Memory B cell (primary cell): Measurements from ENCODE around the gene ARFGEF2.
"Not testable (repeated sequence)": the region's sequence is repeated elsewhere in the genome, so short reads cannot be mapped to it uniquely, and the experiment has no call there.

Experiments
- ATAC-seq: fragments of 150-1000 bp; cut with Tn5 transposase; 2 replicates; pipeline ENCODE4 v1.10.0; 2021; ENCODE audit warnings: low read depth, mild to moderate bottlenecking, moderate library complexity
- DNase-seq, 2 donors: peaks; one replicate each; pipeline ENCODE4 v3.0.0; 2022; ENCODE audit warnings: low spot score in 2 of 2
- H3K27ac Mint-ChIP-seq: one replicate; pipeline ENCODE4 v1.8.0; 2022; ENCODE audit warnings: mild to moderate bottlenecking, moderate library complexity, mixed read lengths
- H3K27me3 Mint-ChIP-seq: one replicate; pipeline ENCODE4 v1.8.0; 2022; ENCODE audit warnings: mixed read lengths
- H3K36me3 Mint-ChIP-seq: one replicate; pipeline ENCODE4 v1.8.0; 2022; ENCODE audit warnings: mild to moderate bottlenecking, mixed read lengths
- H3K4me1 Mint-ChIP-seq: one replicate; pipeline ENCODE4 v1.8.0; 2022; ENCODE audit warnings: mixed read lengths
- H3K4me3 Mint-ChIP-seq: one replicate; pipeline ENCODE4 v1.8.0; 2022; ENCODE audit warnings: mild to moderate bottlenecking, moderate library complexity, mixed read lengths
- H3K9me3 Mint-ChIP-seq: one replicate; pipeline ENCODE4 v1.8.0; 2022; ENCODE audit warnings: mixed read lengths

Gene ARFGEF2

DNA sequence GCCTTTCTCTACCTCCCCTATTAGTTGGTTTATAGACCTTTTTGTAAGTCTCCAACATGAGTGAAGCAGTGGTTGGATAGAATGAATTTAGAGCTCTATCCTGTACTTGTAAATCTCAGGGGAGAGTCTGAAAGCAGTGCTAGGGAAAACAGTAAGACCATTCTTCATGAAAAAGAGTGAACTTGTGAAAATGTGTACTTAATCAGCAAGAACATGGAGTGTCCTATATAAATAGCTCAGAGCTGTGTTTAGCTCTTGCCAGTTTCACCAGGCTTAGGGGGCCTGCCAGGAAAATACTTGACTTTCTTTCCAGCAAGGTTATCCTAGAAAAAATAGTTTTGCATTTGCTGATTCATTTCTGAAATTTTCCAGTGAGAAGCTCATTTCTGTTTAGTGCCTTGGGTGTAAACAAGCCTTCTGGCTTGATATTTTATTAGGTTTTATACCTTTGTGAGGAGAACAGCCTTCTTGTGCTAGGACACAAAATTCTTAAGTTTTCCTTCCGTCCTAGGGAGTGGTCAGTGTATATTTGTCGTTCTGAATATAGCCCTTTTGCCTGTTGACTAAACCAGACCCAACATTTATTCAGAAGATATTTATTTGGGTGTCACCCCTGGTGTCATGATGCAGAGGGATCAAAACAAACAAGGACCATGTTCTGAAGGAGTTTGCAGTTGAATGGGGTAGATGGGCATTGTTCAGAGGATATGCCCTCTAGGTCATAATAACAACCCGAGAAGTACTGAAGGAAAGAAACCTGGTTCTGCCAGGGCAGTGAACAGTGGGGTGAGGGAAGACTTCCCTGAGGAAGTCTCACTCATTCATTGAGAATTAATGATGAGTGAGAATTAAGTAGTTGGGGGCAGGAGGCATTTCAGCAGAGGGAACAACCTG lies 7.6 kb downstream of the ARFGEF2 start:
- peaks cover 19% of the 10 kb centered on the region for H3K4me1 Mint-ChIP-seq
- H3K36me3 Mint-ChIP-seq: peaks cover 2% of the 10 kb centered on the region
- no peak overlapping the region for H3K27ac Mint-ChIP-seq
- H3K9me3 Mint-ChIP-seq: no peaks in the 10 kb centered on the region
- DNase-seq (no peak), ATAC-seq (no peak)
- no peaks in the 10 kb centered on the region for H3K27me3 Mint-ChIP-seq
- H3K4me3 Mint-ChIP-seq: no peak overlapping the region

DNA sequence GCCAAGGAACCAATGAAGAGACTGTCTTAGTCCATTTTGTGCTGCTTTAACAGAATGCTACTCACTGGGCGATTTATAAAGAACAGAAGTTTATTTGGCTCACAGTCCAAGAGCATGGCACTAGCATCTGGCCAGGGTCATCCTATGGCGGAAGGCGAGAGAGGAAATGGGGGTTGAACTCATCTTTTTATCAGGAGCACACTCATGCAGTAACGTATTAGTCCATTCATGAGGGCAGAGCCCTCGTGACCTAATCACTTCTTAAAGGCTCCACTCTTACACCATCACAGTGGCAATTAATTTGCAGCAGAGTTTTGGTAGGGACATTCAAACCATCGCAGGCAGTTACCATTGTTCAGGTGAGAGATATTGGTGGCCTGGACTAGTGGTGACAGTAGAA lies 8.5 kb downstream of the ARFGEF2 start:
- DNase-seq (no peak), ATAC-seq (no peak)
- Mint-ChIP-seq H3K9me3 (no peaks in the 10 kb centered on the region), H3K36me3 (peaks cover 4% of the 10 kb centered on the region), H3K4me1 (peaks cover 20% of the 10 kb centered on the region), H3K27me3 (no peaks in the 10 kb centered on the region), H3K27ac (no peak overlapping the region), H3K4me3 (no peak overlapping the region)

DNA sequence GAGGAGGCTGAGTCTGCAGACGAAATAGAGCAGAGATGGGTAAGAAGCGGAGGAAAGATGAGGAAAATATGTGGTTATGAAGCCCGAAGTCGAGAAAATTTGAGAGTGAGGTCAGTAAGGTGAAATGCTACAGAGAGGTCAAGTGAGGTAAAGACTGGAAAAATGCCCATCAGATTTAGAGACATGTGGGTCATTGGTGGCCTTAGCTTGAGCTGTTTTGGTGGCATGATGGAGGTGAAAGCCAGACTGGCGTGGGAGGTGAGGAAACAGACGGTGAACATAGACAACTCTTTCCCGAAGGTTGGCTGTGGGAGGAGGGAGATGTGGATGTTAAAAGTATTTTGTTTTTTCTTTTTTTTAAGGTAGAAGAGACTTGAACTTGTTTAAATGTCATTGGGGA lies 9.4 kb downstream of the ARFGEF2 start:
- ATAC-seq: no peak
- Mint-ChIP-seq H3K4me1 (peaks cover 15% of the 10 kb centered on the region), H3K9me3 (no peaks in the 10 kb centered on the region), H3K27ac (no peak overlapping the region), H3K36me3 (peaks cover 4% of the 10 kb centered on the region), H3K27me3 (no peaks in the 10 kb centered on the region), H3K4me3 (no peak overlapping the region)
- DNase-seq: no peak

DNA sequence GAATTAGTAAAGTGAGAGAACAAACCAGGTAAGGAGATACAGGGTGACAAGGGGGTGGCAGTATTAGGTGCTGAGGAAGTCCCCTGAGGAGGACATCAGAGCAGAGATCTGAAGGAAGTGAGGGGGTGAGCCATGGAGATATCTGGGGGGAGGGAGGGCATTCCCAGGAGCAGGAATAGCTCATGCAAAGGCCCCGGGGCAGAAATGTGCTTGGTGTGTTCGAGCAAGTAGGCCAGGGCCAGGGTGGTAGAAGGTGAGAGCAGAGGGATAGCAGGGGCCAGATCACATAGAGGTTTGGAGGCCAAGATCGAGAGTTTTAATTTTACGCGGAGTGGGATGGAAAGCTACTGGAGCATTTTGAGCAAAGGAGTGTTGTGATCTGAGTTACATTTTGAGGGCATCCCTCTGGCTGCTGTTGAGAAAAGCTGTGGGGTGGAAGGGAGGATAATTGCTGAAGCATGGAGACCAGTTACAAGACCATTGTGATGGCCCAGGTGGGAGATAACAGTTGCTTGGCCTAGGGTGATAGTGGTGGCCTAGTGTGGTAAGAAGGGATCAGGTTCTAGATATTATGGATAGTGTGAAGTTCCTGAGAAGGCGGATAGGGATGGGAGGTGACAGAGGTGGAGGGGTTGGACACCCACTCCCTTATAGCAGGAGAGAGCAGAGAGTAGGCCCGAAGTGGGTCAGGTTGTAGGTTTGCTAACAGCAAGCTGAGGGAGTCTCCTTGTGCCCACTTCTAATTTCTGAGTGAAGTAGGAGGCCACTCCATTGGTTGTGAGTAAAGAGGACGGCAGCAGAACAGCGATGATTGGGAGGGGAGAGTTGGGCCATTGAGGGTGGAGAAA lies 10.2 kb downstream of the ARFGEF2 start:
- ATAC-seq: no peak
- peaks cover 4% of the 10 kb centered on the region for H3K36me3 Mint-ChIP-seq
- H3K4me3 Mint-ChIP-seq: no peak overlapping the region
- no peak overlapping the region for H3K27ac Mint-ChIP-seq
- no peaks in the 10 kb centered on the region for H3K9me3 Mint-ChIP-seq
- no peaks in the 10 kb centered on the region for H3K27me3 Mint-ChIP-seq
- peaks cover 9% of the 10 kb centered on the region for H3K4me1 Mint-ChIP-seq
- no peak for DNase-seq

DNA sequence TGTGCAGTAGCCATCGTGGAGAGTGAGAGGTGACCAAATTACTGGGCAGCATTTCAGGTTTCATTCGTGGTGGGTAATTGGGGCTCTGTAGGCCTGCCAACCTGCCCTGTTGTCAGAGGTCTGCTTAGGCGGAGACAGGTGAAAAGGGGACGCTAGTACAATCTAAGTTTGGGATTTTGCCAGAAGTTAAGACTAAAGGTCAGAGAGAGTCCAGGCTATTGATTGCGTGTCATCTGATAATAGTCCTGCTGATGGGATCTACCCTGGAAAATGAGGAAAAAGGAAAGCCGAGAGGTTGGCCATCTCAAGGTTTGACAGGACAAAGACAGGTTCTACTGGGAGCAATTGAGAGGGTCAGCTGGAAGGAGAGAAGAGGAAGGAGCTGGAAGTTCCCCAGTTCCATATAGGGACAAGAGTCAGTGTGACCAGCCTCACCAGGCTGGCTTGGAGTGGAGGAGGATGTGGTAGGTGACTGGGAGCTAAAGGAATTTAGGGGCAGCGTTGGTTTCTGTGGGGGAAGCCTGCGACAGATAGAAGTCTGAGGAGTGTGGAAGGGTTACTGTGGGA lies 10.9 kb downstream of the ARFGEF2 start:
- Mint-ChIP-seq H3K9me3 (no peaks in the 10 kb centered on the region), H3K36me3 (peaks cover 3% of the 10 kb centered on the region), H3K4me3 (no peak overlapping the region), H3K27me3 (no peaks in the 10 kb centered on the region), H3K27ac (no peak overlapping the region), H3K4me1 (peaks cover 12% of the 10 kb centered on the region)
- ATAC-seq (no peak), DNase-seq (no peak)

DNA sequence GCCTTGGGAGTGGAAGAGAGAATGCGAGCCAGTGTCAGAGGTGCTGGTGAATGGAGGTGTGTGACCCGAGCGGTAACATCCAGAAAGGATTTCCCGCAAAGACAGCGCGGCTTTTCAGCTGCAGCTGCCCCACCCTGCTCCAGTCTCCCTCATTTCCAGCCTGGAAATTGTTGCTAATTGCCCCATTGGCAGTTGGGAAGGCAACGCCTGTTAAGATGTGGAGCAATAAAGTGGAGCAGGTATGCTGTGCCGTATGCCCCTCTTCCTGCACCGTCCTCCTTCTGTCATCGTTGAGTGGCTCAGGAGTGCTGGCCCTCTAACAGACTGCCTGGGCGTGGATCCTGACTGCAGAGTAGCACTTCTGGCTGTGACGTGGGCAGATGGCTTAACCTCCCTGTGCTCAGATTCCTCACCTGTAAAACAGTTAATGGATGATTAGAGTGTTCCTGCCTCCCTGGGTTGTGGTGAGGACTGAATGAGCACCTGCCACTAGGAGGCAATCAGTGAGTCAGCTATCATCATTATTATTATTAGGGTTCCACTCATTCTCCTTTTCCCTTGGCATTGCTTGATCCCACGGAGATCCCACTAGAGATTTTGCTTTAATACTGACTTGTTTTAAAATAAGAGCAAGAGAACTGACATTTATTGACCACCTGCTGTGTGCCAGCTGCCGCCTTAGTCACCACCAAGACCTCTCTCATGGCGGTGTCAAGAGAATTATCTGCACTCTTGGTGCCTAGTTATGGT lies 11.7 kb downstream of the ARFGEF2 start:
- H3K9me3 Mint-ChIP-seq: no peaks in the 10 kb centered on the region
- peaks cover 12% of the 10 kb centered on the region for H3K4me1 Mint-ChIP-seq
- no peaks in the 10 kb centered on the region for H3K27me3 Mint-ChIP-seq
- DNase-seq (no peak), ATAC-seq (no peak)
- H3K4me3 Mint-ChIP-seq: no peak overlapping the region
- peaks cover 3% of the 10 kb centered on the region for H3K36me3 Mint-ChIP-seq
- no peak overlapping the region for H3K27ac Mint-ChIP-seq

DNA sequence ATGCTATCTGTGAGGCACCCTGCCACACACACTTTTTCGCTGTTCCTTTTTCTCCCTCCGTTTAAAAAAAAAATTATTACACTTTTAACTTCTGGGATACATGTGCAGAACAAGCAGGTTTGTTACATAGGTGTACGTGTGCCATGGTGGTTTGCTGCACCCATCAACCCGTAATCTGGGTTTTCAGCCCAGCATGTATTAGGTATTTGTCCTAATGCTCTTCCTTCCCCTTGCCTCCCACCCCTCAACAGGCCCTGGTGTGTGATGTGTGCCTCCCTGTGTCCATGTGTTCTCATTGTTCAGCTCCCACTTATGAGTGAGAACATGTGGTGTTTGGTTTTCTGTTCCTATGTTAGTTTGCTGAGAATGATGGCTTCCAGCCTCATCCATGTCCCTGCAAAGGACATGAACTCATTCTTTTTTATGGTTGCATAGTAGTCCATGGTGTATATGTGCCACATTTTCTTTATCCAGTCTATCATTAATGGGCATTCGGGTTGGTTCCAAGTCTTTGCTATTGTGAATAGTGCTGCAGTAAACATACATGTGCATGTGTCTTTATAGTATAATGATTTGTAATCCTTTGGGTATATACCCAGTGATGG lies 12.9 kb downstream of the ARFGEF2 start:
- H3K4me3 Mint-ChIP-seq, H3K9me3 Mint-ChIP-seq, H3K27me3 Mint-ChIP-seq, H3K36me3 Mint-ChIP-seq, DNase-seq, ATAC-seq: not testable (repeated sequence)
- Mint-ChIP-seq H3K4me1 (peaks cover 12% of the 10 kb centered on the region), H3K27ac (peak overlapping the region; percentile 51)

DNA sequence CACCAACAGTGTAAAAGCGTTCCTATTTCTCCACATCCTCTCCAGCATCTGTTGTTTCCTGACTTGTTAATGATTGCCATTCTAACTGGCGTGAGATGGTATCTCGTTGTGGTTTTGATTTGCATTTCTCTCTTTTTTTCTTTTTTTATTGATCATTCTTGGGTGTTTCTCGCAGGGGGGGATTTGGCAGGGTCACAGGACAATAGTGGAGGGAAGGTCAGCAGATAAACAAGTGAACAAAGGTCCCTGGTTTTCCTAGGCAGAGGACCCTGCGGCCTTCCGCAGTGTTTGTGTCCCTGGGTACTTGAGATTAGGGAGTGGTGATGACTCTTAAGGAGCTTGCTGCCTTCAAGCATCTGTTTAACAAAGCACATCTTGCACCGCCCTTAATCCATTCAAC lies 13.5 kb downstream of the ARFGEF2 start:
- not testable (repeated sequence) for ATAC-seq, H3K36me3 Mint-ChIP-seq, DNase-seq, H3K9me3 Mint-ChIP-seq, H3K4me3 Mint-ChIP-seq, H3K27me3 Mint-ChIP-seq
- Mint-ChIP-seq H3K4me1 (peaks cover 12% of the 10 kb centered on the region), H3K27ac (peak overlapping the region; percentile 51)

DNA sequence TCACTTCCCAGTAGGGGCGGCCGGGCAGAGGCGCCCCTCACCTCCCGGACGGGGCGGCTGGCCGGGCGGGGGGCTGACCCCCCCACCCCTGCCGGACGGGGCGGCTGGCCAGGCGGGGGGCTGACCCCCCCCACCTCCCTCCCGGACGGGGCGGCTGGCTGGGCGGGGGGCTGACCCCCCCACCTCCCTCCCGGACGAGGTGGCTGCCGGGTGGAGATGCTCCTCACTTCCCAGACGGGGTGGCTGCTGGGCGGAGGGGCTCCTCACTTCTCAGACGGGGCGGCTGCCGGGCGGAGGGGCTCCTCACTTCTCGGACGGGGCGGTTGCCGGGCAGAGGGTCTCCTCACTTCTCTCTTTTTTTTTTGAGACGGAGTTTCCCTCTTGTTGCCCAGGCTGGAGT lies 14.7 kb downstream of the ARFGEF2 start:
- not testable (repeated sequence) for H3K36me3 Mint-ChIP-seq, H3K27ac Mint-ChIP-seq, ATAC-seq, H3K4me3 Mint-ChIP-seq, H3K27me3 Mint-ChIP-seq, H3K9me3 Mint-ChIP-seq, DNase-seq
- peaks cover 14% of the 10 kb centered on the region for H3K4me1 Mint-ChIP-seq

DNA sequence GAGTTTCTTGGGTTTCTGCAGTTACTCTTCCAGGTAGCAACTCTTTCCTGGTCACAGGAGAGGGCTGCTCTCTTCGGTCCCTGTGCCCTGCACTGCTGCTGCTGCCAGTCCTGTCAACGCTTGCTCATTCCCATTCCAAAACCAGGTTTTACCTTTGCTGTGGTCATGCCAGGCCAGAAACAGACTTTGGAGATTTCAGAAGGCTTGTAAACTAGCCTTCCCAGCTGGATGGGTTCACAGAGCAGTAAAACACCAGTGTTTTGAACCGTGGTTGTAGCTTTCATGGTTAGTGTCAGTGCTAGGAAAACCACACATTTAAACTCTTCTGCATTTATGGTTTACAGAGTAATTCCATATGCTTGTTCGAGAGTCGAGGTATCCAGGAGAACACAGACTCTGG lies 16.2 kb downstream of the ARFGEF2 start:
- H3K27me3 Mint-ChIP-seq: no peaks in the 10 kb centered on the region
- ATAC-seq (no peak), DNase-seq (no peak)
- H3K4me3 Mint-ChIP-seq: no peak overlapping the region
- H3K36me3 Mint-ChIP-seq: peaks cover 6% of the 10 kb centered on the region
- H3K9me3 Mint-ChIP-seq: no peaks in the 10 kb centered on the region
- no peak overlapping the region for H3K27ac Mint-ChIP-seq
- H3K4me1 Mint-ChIP-seq: peaks cover 15% of the 10 kb centered on the region

DNA sequence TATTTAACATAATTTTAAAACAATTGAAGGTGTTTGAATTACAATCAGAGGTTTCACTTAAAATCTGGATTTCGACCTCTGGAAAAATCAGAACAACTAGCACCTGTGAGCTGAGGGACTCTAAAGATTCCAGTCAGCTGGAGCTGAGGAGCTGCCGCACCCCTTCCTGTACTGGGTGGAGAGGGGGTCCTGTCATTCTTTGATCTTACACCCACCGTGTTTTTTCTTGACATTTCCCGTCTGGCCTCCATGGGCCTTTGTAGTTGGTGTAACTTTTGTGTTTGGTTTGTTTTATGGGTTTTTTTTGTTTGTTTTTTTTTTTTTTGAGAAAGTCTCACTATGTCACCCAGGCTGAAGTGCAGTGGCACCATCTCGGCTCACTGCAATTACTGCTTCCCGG lies 17.2 kb downstream of the ARFGEF2 start:
- Mint-ChIP-seq H3K27ac (no peak overlapping the region), H3K9me3 (no peaks in the 10 kb centered on the region), H3K4me1 (peaks cover 15% of the 10 kb centered on the region), H3K4me3 (no peak overlapping the region), H3K36me3 (peaks cover 9% of the 10 kb centered on the region), H3K27me3 (no peaks in the 10 kb centered on the region)
- no peak for DNase-seq
- ATAC-seq: no peak

DNA sequence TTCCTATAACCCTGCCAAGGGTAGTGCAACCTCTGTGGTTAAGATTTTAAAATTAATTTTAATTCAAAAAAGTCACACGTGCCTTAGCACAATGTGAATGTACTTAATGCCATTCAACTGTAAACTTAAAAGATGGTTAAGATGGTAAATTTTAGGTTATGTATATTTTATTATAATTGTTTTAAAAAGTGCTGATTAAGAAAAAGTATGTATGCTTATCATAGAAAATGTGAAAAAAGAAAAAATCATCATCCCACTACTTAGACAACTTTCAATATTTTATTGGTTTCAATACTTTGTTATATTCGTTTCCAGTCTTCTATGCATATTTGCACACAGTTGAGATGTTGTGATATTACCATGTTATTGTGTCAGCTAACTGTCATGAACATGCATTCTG lies 18.7 kb downstream of the ARFGEF2 start:
- H3K27ac Mint-ChIP-seq: no peak overlapping the region
- no peak overlapping the region for H3K4me3 Mint-ChIP-seq
- H3K27me3 Mint-ChIP-seq: no peaks in the 10 kb centered on the region
- peaks cover 6% of the 10 kb centered on the region for H3K36me3 Mint-ChIP-seq
- no peaks in the 10 kb centered on the region for H3K9me3 Mint-ChIP-seq
- ATAC-seq (no peak), DNase-seq (no peak)
- H3K4me1 Mint-ChIP-seq: peaks cover 8% of the 10 kb centered on the region

DNA sequence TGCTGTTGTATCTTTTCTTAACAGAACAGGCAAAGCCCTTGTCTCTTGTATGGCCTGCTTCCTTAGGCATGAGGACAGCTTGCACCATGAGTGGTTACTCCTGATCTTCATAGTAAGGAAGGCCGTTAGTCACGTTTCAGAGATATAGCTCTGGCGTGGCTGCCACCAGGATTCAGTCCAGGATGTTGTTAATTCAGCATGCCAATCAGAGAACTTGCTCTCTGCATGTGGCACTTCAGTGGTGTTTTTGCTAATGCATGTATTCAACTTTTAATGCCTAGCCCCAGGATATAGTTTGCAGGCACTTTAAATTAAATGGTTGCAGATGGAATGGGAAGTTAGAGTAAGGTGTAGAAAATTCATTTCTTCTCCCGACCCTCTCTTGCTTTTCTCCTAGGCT lies 20.0 kb downstream of the ARFGEF2 start:
- no peak overlapping the region for H3K4me3 Mint-ChIP-seq
- no peaks in the 10 kb centered on the region for H3K27me3 Mint-ChIP-seq
- no peak overlapping the region for H3K27ac Mint-ChIP-seq
- peaks cover 6% of the 10 kb centered on the region for H3K36me3 Mint-ChIP-seq
- no peaks in the 10 kb centered on the region for H3K9me3 Mint-ChIP-seq
- no peak for ATAC-seq
- H3K4me1 Mint-ChIP-seq: peaks cover 8% of the 10 kb centered on the region
- no peak for DNase-seq
